HL-60 (cell line): Measurements from ENCODE around the gene TEX22.

Experiments
- DNase-seq, 2 experiments: peaks; one replicate each; pipeline ENCODE4 v3.0.0-alpha.2; 2010 to 2020; ENCODE audit warnings: low read depth in 1 of 2, low spot score in 1 of 2
- H3K27ac ChIP-seq: fragments of 250-450 bp; sonication (Bioruptor Pico); replicated peaks from 2 replicates; pipeline ENCODE4 v1.5.1; 2020; ENCODE audit warnings: mild to moderate bottlenecking, moderate library complexity
- H3K27me3 ChIP-seq: fragments of 250-450 bp; sonication (Bioruptor Pico); 2 replicates; pipeline ENCODE4 v1.5.1; 2021; ENCODE audit warnings: mild to moderate bottlenecking, moderate library complexity; ENCODE audit not compliant: insufficient read depth, poor library complexity, severe bottlenecking
- H3K4me3 ChIP-seq: replicated peaks from 2 replicates; pipeline ENCODE4 v1.5.1; 2011; ENCODE audit warnings: mild to moderate bottlenecking, control low read depth, low read length; ENCODE audit not compliant: insufficient read depth
- CTCF ChIP-seq: IDR thresholded peaks from one replicate; pipeline ENCODE4 v1.5.1; 2011; ENCODE audit warnings: low read length, control low read depth, inconsistent platforms; ENCODE audit not compliant: insufficient read depth
- GABPA ChIP-seq: IDR thresholded peaks from 2 replicates; pipeline ENCODE4 v1.6.1; 2012; ENCODE audit warnings: low read depth
- POLR2AphosphoS5 ChIP-seq: IDR thresholded peaks from 2 replicates; pipeline ENCODE4 v1.6.1; 2012; ENCODE audit warnings: low read depth
- REST ChIP-seq: IDR thresholded peaks from 2 replicates; pipeline ENCODE4 v1.6.1; 2012; ENCODE audit warnings: low read depth; ENCODE audit not compliant: insufficient replicate concordance
- SPI1 ChIP-seq: IDR thresholded peaks from 2 replicates; pipeline ENCODE4 v1.6.1; 2012; ENCODE audit warnings: low read depth, mild to moderate bottlenecking, borderline replicate concordance

TEX22 gene

GRCh38 chr14:105412771-105413543 is 14.6 kb downstream of the TEX22 start:
- no peak overlapping the region for H3K4me3 ChIP-seq
- peaks cover 12% of the 10 kb centered on the region for H3K27me3 ChIP-seq
- DNase-seq, result no peak
- no peak overlapping the region for H3K27ac ChIP-seq
- TF ChIP-seq POLR2AphosphoS5 (no peak), GABPA (no peak), CTCF (no peak), SPI1 (no peak), REST (no peak)

- no peak overlapping the region for H3K4me3 ChIP-seq
- no peak overlapping the region for H3K27ac ChIP-seq
- TF ChIP-seq CTCF (no peak), REST (no peak), POLR2AphosphoS5 (no peak), SPI1 (no peak), GABPA (no peak)
- H3K27me3 ChIP-seq, result peaks cover 12% of the 10 kb centered on the region
- no peak for DNase-seq
Measured at GRCh38 chr14:105413544-105413886, 15.2 kb downstream of the TEX22 start.

- H3K4me3 ChIP-seq, result peak overlapping the region; percentile 37
- H3K27ac ChIP-seq, result no peak overlapping the region
- DNase-seq, result peak; percentile 59 to 66
- H3K27me3 ChIP-seq, result peaks cover 12% of the 10 kb centered on the region
- TF ChIP-seq GABPA (no peak), CTCF (peak; percentile 32), POLR2AphosphoS5 (no peak), REST (no peak), SPI1 (no peak)
Measured at GRCh38 chr14:105414456-105415371, 16.4 kb downstream of the TEX22 start.
